Activated B cell treated with CpG ODN at 0.5 μM for 24 hours (primary cell): ENCODE measurements around the gene GP1BA. TPM values are rescaled to one million over a fixed set of nuclear protein-coding genes. Genes with fewer than 3 reads are reported as not detected.
"Not testable (repeated sequence)": the region's sequence is repeated elsewhere in the genome, so short reads cannot be mapped to it uniquely, and the experiment has no call there.

ENCODE experiments used
- ATAC-seq: fragments of 200-7000 bp; cut with Tn5 transposase; one replicate; pipeline ENCODE4 v1.10.0; 2021; ENCODE audit warnings: low read depth, mild to moderate bottlenecking, moderate library complexity
- CTCF ChIA-PET: fragments of 350-600 bp; sonication (Branson Sonifier 250); formaldehyde crosslinking; loops from one replicate; lab custom pipeline; 2021; ENCODE audit warnings: antibody characterized with exemption; lab: Charles Lee
- POLR2A ChIA-PET: fragments of 350-600 bp; sonication (Branson Sonifier 250); formaldehyde crosslinking; loops from one replicate; lab custom pipeline; 2021; ENCODE audit warnings: antibody characterized with exemption; lab: Charles Lee
- DNase-seq: peaks from one replicate; pipeline ENCODE4 v3.0.0; 2022
- H3K27ac Mint-ChIP-seq: one replicate; pipeline ENCODE4 v1.8.0; 2020; ENCODE audit warnings: mixed read lengths
- H3K27me3 Mint-ChIP-seq: one replicate; pipeline ENCODE4 v1.8.0; 2021; ENCODE audit warnings: mixed read lengths
- H3K36me3 Mint-ChIP-seq: one replicate; pipeline ENCODE4 v1.8.0; 2021; ENCODE audit warnings: low read depth, mixed read lengths
- H3K4me1 Mint-ChIP-seq: one replicate; pipeline ENCODE4 v1.8.0; 2021; ENCODE audit warnings: mixed read lengths
- H3K4me3 Mint-ChIP-seq: one replicate; pipeline ENCODE4 v1.8.0; 2020; ENCODE audit warnings: mild to moderate bottlenecking, mixed read lengths
- H3K9me3 Mint-ChIP-seq: one replicate; pipeline ENCODE4 v1.8.0; 2020; ENCODE audit warnings: mixed read lengths
- intact Hi-C: fragments of 100-400 bp; cut with micrococcal nuclease; formaldehyde crosslinking; loops from one replicate; pipeline ENCODE4 v1.15.1; 2024
- total RNA-seq: library from RNA; stranded (reverse); gene quantifications from 2 replicates; pipeline ENCODE4 v1.2.3, GENCODE V29; 2022
- TF ChIP-seq, protein P1 (sequence below): fragments of 200-600 bp; IDR thresholded peaks from one replicate; pipeline ENCODE4 v1.8.0; 2022; ENCODE audit warnings: antibody characterized with exemption, mild to moderate bottlenecking

GP1BA gene
- total RNA-seq, 1 donor from 2014 or later, result not detected

DNA sequence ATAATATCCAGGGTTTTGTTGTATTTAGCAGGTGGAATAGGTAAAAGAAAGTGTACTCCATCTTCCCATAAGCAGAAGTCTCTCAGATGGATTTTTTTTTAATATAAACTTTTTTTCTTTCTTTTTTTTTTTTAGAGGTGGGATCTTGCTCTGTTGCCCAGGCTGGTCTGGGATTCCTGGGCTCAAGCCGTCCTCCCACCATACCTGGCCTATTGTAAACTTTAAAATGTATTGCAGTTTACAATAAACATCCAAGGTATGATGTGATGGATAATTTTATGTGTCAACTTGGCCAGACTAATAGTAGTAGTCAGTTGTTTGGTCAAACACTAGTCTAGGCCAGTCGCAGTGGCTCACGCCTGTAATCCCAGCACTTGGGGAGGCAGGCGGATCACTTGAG, 10.8 kb upstream of the GP1BA start:
- Mint-ChIP-seq H3K9me3 (no peaks in the 10 kb centered on the region), H3K36me3 (no peaks in the 10 kb centered on the region), H3K4me3 (no peak overlapping the region), H3K27ac (no peak overlapping the region), H3K27me3 (no peaks in the 10 kb centered on the region), H3K4me1 (no peaks in the 10 kb centered on the region)
- TF ChIP-seq, protein P1, sequence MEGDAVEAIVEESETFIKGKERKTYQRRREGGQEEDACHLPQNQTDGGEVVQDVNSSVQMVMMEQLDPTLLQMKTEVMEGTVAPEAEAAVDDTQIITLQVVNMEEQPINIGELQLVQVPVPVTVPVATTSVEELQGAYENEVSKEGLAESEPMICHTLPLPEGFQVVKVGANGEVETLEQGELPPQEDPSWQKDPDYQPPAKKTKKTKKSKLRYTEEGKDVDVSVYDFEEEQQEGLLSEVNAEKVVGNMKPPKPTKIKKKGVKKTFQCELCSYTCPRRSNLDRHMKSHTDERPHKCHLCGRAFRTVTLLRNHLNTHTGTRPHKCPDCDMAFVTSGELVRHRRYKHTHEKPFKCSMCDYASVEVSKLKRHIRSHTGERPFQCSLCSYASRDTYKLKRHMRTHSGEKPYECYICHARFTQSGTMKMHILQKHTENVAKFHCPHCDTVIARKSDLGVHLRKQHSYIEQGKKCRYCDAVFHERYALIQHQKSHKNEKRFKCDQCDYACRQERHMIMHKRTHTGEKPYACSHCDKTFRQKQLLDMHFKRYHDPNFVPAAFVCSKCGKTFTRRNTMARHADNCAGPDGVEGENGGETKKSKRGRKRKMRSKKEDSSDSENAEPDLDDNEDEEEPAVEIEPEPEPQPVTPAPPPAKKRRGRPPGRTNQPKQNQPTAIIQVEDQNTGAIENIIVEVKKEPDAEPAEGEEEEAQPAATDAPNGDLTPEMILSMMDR, result no peak
- intact Hi-C loops, result no loop called here
- ATAC-seq (no peak), DNase-seq (no peak)
- CTCF ChIA-PET, result no interaction called here
- POLR2A ChIA-PET, result no interaction called here

DNA sequence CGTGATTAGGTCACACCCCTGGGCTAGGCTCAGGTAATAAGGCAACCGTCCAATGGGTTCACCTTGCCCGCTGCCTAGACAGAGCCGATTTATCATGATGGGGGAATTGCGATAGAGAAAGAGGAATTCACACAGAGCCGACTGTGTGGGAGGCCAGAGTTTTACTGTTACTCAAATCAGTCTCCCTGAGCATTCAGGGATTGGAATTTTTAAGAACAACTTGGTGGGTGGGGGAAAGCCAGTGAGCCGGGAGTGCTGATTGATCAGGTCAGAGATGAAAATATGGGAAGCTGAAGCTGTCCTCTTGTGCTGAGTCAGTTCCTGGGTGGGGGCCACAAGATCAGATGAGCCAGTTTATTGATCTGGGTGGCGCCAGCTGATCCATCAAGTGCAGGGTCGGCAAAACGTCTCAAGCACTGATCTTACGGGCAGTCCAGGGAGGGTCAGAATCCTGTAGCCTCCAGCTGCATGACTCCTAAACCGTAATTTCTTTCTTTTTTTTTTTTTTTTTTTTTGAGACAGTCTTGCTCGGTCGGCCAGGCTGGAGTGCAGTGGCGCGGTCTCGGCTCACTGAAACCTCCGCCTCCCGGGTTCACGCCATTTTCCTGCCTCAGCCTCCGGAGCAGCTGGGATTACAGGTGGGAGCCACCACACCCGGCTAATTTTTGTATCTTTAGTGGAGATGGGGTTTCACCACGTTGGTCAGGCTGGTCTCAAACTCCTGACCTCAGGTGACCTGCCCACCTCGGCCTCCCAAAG, 5.3 kb upstream of the GP1BA start:
- POLR2A ChIA-PET, CTCF ChIA-PET, DNase-seq, H3K4me1 Mint-ChIP-seq, intact Hi-C loops, H3K4me3 Mint-ChIP-seq, H3K9me3 Mint-ChIP-seq, H3K27me3 Mint-ChIP-seq, H3K27ac Mint-ChIP-seq, H3K36me3 Mint-ChIP-seq, ATAC-seq: not testable (repeated sequence)

DNA sequence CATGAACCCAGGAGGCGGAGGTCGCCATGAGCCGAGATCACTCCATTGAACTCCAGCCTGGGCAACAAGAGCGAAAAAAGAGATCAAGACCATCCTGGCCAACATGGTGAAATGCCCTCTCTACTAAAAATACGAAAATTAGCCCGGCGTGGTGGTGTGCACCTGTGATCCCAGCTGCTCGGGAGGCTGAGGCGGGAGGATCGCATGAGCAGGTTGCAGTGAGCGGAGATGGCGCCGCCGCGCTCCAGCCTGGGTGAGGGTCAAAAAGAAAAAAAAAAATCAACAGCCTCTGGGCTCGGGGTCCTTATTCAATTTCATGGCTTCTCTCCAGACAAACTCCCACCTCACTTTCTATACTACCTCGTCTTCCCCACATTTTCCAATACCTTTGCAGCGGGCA, 3.2 kb upstream of the GP1BA start:
- intact Hi-C loops, result no loop called here
- no peaks in the 10 kb centered on the region for H3K36me3 Mint-ChIP-seq
- DNase-seq, result no peak
- H3K4me1 Mint-ChIP-seq, result peaks cover 22% of the 10 kb centered on the region
- no peak overlapping the region for H3K27ac Mint-ChIP-seq
- no peak for ATAC-seq
- ChIA-PET CTCF (interaction anchor here (1.1 kb wide), 1 partner anchor 11 kb away, joined by 3 read pairs; the partner anchor contains the start of genes RNF167 and SLC25A11), POLR2A (interaction anchor here (0.6 kb wide), 1 partner anchor 740 kb away, joined by 3 read pairs; no protein-coding TSS in a partner anchor)
- H3K27me3 Mint-ChIP-seq, result peaks cover 10% of the 10 kb centered on the region
- H3K9me3 Mint-ChIP-seq, result no peaks in the 10 kb centered on the region
- H3K4me3 Mint-ChIP-seq, result no peak overlapping the region
- TF ChIP-seq, protein P1, result no peak

DNA sequence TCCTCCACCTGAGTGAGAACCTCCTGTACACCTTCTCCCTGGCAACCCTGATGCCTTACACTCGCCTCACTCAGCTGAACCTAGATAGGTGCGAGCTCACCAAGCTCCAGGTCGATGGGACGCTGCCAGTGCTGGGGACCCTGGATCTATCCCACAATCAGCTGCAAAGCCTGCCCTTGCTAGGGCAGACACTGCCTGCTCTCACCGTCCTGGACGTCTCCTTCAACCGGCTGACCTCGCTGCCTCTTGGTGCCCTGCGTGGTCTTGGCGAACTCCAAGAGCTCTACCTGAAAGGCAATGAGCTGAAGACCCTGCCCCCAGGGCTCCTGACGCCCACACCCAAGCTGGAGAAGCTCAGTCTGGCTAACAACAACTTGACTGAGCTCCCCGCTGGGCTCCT, 679 bp downstream of the GP1BA start:
- ChIA-PET CTCF (no interaction called here), POLR2A (interaction anchor here (1.1 to 1.7 kb wide), 5 partner anchors 12 to 84 kb away, joined by 3 to 9 read pairs (median 5); partner anchors contain the start of genes C17orf107, PFN1 and SPAG7)
- TF ChIP-seq, protein P1, result no peak
- ATAC-seq, result no peak
- intact Hi-C loops, result loop anchor here (5.0 kb wide), 1 partner anchor 35 kb away; the partner anchor contains the start of gene SPAG7
- peaks cover 15% of the 10 kb centered on the region for H3K27me3 Mint-ChIP-seq
- H3K4me1 Mint-ChIP-seq, result peaks cover 35% of the 10 kb centered on the region
- no peaks in the 10 kb centered on the region for H3K9me3 Mint-ChIP-seq
- H3K27ac Mint-ChIP-seq, result no peak overlapping the region
- H3K36me3 Mint-ChIP-seq, result peaks cover 15% of the 10 kb centered on the region
- H3K4me3 Mint-ChIP-seq, result no peak overlapping the region
- no peak for DNase-seq

DNA sequence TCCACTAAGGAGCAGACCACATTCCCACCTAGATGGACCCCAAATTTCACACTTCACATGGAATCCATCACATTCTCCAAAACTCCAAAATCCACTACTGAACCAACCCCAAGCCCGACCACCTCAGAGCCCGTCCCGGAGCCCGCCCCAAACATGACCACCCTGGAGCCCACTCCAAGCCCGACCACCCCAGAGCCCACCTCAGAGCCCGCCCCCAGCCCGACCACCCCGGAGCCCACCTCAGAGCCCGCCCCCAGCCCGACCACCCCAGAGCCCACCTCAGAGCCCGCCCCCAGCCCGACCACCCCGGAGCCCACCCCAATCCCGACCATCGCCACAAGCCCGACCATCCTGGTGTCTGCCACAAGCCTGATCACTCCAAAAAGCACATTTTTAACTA, 1.6 kb downstream of the GP1BA start:
- Mint-ChIP-seq H3K27me3 (peaks cover 15% of the 10 kb centered on the region), H3K4me3 (no peak overlapping the region), H3K27ac (no peak overlapping the region), H3K4me1 (peaks cover 41% of the 10 kb centered on the region), H3K9me3 (no peaks in the 10 kb centered on the region), H3K36me3 (peaks cover 22% of the 10 kb centered on the region)
- DNase-seq (no peak), ATAC-seq (no peak)
- CTCF ChIA-PET, result no interaction called here
- intact Hi-C loops, result loop anchor here (5.0 kb wide), 1 partner anchor 34 kb away; the partner anchor contains the start of gene SPAG7
- TF ChIP-seq, protein P1, result no peak
- POLR2A ChIA-PET, result interaction anchor here (0.6 to 1.2 kb wide), 3 partner anchors 15 to 833 kb away, joined by 4 to 6 read pairs (median 4); partner anchors contain the start of gene PFN1
